IMR-90 (cell line): ENCODE results near the gene PTCH1. TPM values are rescaled to one million over a fixed set of nuclear protein-coding genes. Genes with fewer than 3 reads are reported as not detected.

ENCODE experiments used
- ATAC-seq: fragments of 200-7000 bp; cut with Tn5 transposase; 2 replicates; pipeline ENCODE4 v1.9.1; 2020; ENCODE audit warnings: low read depth, mild to moderate bottlenecking, moderate library complexity
- BruUV-seq: library from RNA; stranded (reverse); fragments of 400-500 nt; replicated peaks from 2 replicates; lab custom pipeline; 2021; lab: Mats Ljungman, UMichigan
- CTCF ChIA-PET: fragments of 300-600 bp; formaldehyde crosslinking; extraction: SDS; loops from one replicate; lab custom pipeline; 2021; ENCODE audit warnings: antibody characterized with exemption; lab: Yijun Ruan, JAX
- POLR2A ChIA-PET: fragments of 300-600 bp; sonication (Branson Sonifier 250); formaldehyde crosslinking; loops from one replicate; lab custom pipeline; 2022; ENCODE audit warnings: antibody characterized with exemption; ENCODE audit not compliant: unreplicated experiment; lab: Charles Lee
- DNase-seq: peaks from one replicate; pipeline ENCODE4 v3.0.0; 2013
- H2AFZ ChIP-seq: replicated peaks from 2 replicates; pipeline ENCODE3; 2013; ENCODE audit warnings: low read length, mild to moderate bottlenecking; ENCODE audit not compliant: poor library complexity
- H2AK5ac ChIP-seq: 2 replicates; pipeline ENCODE4 v1.6.1; 2013; ENCODE audit warnings: low read depth, low read length, inconsistent platforms
- H2AK9ac ChIP-seq: replicated peaks from 2 replicates; pipeline ENCODE3; 2013; ENCODE audit warnings: mild to moderate bottlenecking, low read depth, low read length, moderate library complexity; ENCODE audit not compliant: poor library complexity
- H2BK120ac ChIP-seq: 2 replicates; pipeline ENCODE4 v1.6.1; 2013; ENCODE audit warnings: low read depth, low read length, inconsistent platforms
- H2BK15ac ChIP-seq: 3 replicates; pipeline ENCODE4 v1.6.1; 2013; ENCODE audit warnings: low read depth, low read length, inconsistent platforms
- H2BK20ac ChIP-seq: 2 replicates; pipeline ENCODE4 v1.6.1; 2013; ENCODE audit warnings: low read depth, mild to moderate bottlenecking, inconsistent platforms, low read length, moderate library complexity
- H2BK5ac ChIP-seq: 2 replicates; pipeline ENCODE4 v1.6.1; 2013; ENCODE audit warnings: mild to moderate bottlenecking, low read depth, low read length, inconsistent platforms; ENCODE audit not compliant: poor library complexity, severe bottlenecking
- H3K14ac ChIP-seq: replicated peaks from 2 replicates; pipeline ENCODE4 v1.6.1; 2013; ENCODE audit warnings: low read depth, low read length, inconsistent platforms
- H3K18ac ChIP-seq: 2 replicates; pipeline ENCODE4 v1.6.1; 2013; ENCODE audit warnings: low read depth, low read length, control low read depth
- H3K23ac ChIP-seq: 2 replicates; pipeline ENCODE4 v1.6.1; 2013; ENCODE audit warnings: low read depth, low read length, inconsistent platforms
- H3K27ac ChIP-seq: 2 replicates; pipeline ENCODE4 v1.5.1; 2013; ENCODE audit warnings: mild to moderate bottlenecking, control low read depth, low read length; ENCODE audit not compliant: insufficient read depth
- H3K27me3 ChIP-seq: 2 replicates; pipeline ENCODE4 v1.6.1; 2013; ENCODE audit warnings: low read length; ENCODE audit not compliant: control insufficient read depth, insufficient read depth
- H3K36me3 ChIP-seq: 2 replicates; pipeline ENCODE4 v1.6.1; 2013; ENCODE audit warnings: low read length, mixed read lengths; ENCODE audit not compliant: control insufficient read depth, insufficient read depth
- H3K4ac ChIP-seq: 2 replicates; pipeline ENCODE4 v1.6.1; 2013; ENCODE audit warnings: low read depth, low read length, inconsistent platforms
- H3K4me1 ChIP-seq: 2 replicates; pipeline ENCODE4 v1.6.1; 2013; ENCODE audit warnings: low read length, mixed read lengths; ENCODE audit not compliant: control insufficient read depth, insufficient read depth
- H3K4me2 ChIP-seq: 2 replicates; pipeline ENCODE4 v1.6.1; 2013; ENCODE audit warnings: low read depth, mild to moderate bottlenecking, control low read depth, low read length, moderate library complexity
- H3K4me3 ChIP-seq: 2 replicates; pipeline ENCODE4 v1.5.1; 2013; ENCODE audit warnings: low read depth, mild to moderate bottlenecking, control low read depth, low read length, moderate library complexity; ENCODE audit not compliant: insufficient read depth
- H3K56ac ChIP-seq: 2 replicates; pipeline ENCODE4 v1.6.1; 2013; ENCODE audit warnings: low read length, inconsistent platforms; ENCODE audit not compliant: insufficient read depth; ENCODE audit errors: extremely low read depth
- H3K79me1 ChIP-seq, 2 experiments: 2 replicates each; pipeline ENCODE4 v1.6.1; 2013; ENCODE audit warnings: low read length in 2 of 2, inconsistent platforms in 1 of 2, low read depth in 1 of 2
- H3K9ac ChIP-seq: 2 replicates; pipeline ENCODE4 v1.6.1; 2013; ENCODE audit warnings: low read depth, low read length, control low read depth
- H3K9me1 ChIP-seq: 2 replicates; pipeline ENCODE4 v1.6.1; 2013; ENCODE audit warnings: low read length, inconsistent platforms; ENCODE audit not compliant: insufficient read depth
- H3K9me3 ChIP-seq: 2 replicates; pipeline ENCODE4 v1.6.1; 2013; ENCODE audit warnings: low read length; ENCODE audit not compliant: control insufficient read depth, insufficient read depth
- H4K20me1 ChIP-seq: 2 replicates; pipeline ENCODE4 v1.6.1; 2013; ENCODE audit warnings: low read length, inconsistent platforms; ENCODE audit not compliant: insufficient read depth
- H4K5ac ChIP-seq: 2 replicates; pipeline ENCODE4 v1.6.1; 2013; ENCODE audit warnings: mild to moderate bottlenecking, low read depth, low read length, control low read depth
- H4K8ac ChIP-seq, 2 experiments: 2 replicates each; pipeline ENCODE4 v1.6.1; 2013; ENCODE audit warnings: low read depth in 2 of 2, low read length in 2 of 2, control low read depth in 1 of 2, inconsistent platforms in 1 of 2
- H4K91ac ChIP-seq: 2 replicates; pipeline ENCODE4 v1.6.1; 2013; ENCODE audit warnings: low read depth, low read length, inconsistent platforms; ENCODE audit not compliant: insufficient read depth
- CHD1 ChIP-seq: IDR thresholded peaks from 2 replicates; pipeline ENCODE4 v1.6.1; 2012; ENCODE audit warnings: low read depth, low read length, improper control_type of control experiment
- NFE2L2 ChIP-seq: fragments of 150-350 bp; IDR thresholded peaks from 2 replicates; pipeline ENCODE4 v1.6.1; 2016; ENCODE audit warnings: low read depth, mild to moderate bottlenecking, low read length
- POLR2A ChIP-seq: IDR thresholded peaks from 2 replicates; pipeline ENCODE4 v1.6.1; 2012; ENCODE audit warnings: mild to moderate bottlenecking, low read depth, low read length
- WGBS, 2 experiments: methylation state at CpG; one replicate each; pipeline versions ENCODE4 v1.1.5 to v1.1.7; 2013; ENCODE audit warnings: missing lambda C conversion rate in 2 of 2; ENCODE audit not compliant: insufficient read length in 1 of 2; ENCODE audit errors: extremely low coverage in 2 of 2; 5-methylcytosine and 5-hydroxymethylcytosine counted together
- dilution Hi-C: fragments of 300-500 bp; cut with HindIII; formaldehyde crosslinking; loops from one replicate; pipeline ENCODE4 v1.14.3; 2018; ENCODE audit warnings: low sequenced_read_pairs; ENCODE audit not compliant: unreplicated experiment
- in situ Hi-C: fragments of 300-500 bp; cut with MboI; formaldehyde crosslinking; loops from 3 replicates; pipeline ENCODE4 v1.14.3; 2019; ENCODE audit warnings: low sequenced_read_pairs, inconsistent platforms, mixed read lengths
- intact Hi-C: fragments of 100-400 bp; cut with micrococcal nuclease; formaldehyde crosslinking; loops from 2 replicates; pipeline ENCODE4 v1.10.0; 2022
- polyA plus RNA-seq, 3 experiments: library from polyadenylated mRNA; depleted of rRNA; stranded (reverse); fragments of >200 nt; gene quantifications; 2 replicates each; pipeline ENCODE4 v1.2.3, GENCODE V29; 2012; ENCODE audit warnings: low replicate concordance in 1 of 3
- total RNA-seq: library from RNA; depleted of rRNA; stranded (reverse); fragments of >200 nt; gene quantifications from 2 replicates; pipeline ENCODE4 v1.2.3, GENCODE V29; 2012

The PTCH1 gene
- total and polyA plus RNA-seq, 2 of the 4 experiments (the other 2 are of a cell fraction): 4.1 to 5.0 TPM

GRCh38 chr9:95509851-95510708, 6.7 kb downstream of the PTCH1 start:
- Histone ChIP-seq H3K9ac (peak overlapping the region; percentile 86), H3K27me3 (no peaks in the 10 kb centered on the region), H3K4me1 (peaks cover 4% of the 10 kb centered on the region), H3K23ac (peak overlapping the region; percentile 74), H4K20me1 (peaks cover 2% of the 10 kb centered on the region; the same call in 1 of the 2 replicates), H3K56ac (peak overlapping the region; percentile 60; the same call in 1 of the 2 replicates), H3K27ac (peak overlapping the region; percentile 73), H4K5ac (no peak overlapping the region), H3K9me1 (no peaks in the 10 kb centered on the region), H2BK120ac (peak overlapping the region; percentile 4; the same call in 1 of the 2 replicates), H4K91ac (peak overlapping the region; percentile 38), H2AK5ac (no peak overlapping the region), H3K36me3 (no peaks in the 10 kb centered on the region), H2BK15ac (peak overlapping the region; percentile 37; the same call in 1 of the 3 replicates), H3K79me1 (peaks cover 3 to 28% of the 10 kb centered on the region in 2 experiments; a peak in 3 of 4 replicates), H2AFZ (peak overlapping the region; percentile 88), H2BK5ac (peak overlapping the region; percentile 74), H3K4ac (peak overlapping the region; percentile 19), H3K14ac (peak overlapping the region; percentile 67; the same call in 1 of the 2 replicates), H3K18ac (peak overlapping the region; percentile 46; the same call in 1 of the 2 replicates), H4K8ac (peak overlapping the region; percentile 9 to 61; a peak in 2 of 4 replicates), H2BK20ac (no peak overlapping the region), H3K9me3 (no peaks in the 10 kb centered on the region), H3K4me2 (peak overlapping the region; percentile 97), H2AK9ac (no peak overlapping the region), H3K4me3 (peak overlapping the region; percentile 84)
- no CpG with 5 or more reads among the region's 38 CpGs for WGBS, 2 experiments
- BruUV-seq: no TSS peak
- DNase-seq (no peak), ATAC-seq (no peak)
- TF ChIP-seq POLR2A (0 out of 2 replicates have a peak, but pooled peaks have one; percentile 36), NFE2L2 (no peak), CHD1 (no peak)
- POLR2A ChIA-PET: no interaction called here
- CTCF ChIA-PET: interaction anchor here (0.6 kb wide), 2 partner anchors 15 to 127 kb away, joined by 3 read pairs; no protein-coding TSS in a partner anchor
- intact Hi-C loops: loop anchor here (2.0 to 10.0 kb wide), 6 partner anchors 128 to 709 kb away; partner anchors contain the start of gene ERCC6L2
- in situ Hi-C loops: loop anchor here (10.0 kb wide), 2 partner anchors 195 to 365 kb away; partner anchors contain the start of genes ERCC6L2 and FANCC
- dilution Hi-C loops: no loop called here
